ENCODE data around the gene GIPC3.
"Not testable (repeated sequence)": the region's sequence is repeated elsewhere in the genome, so short reads cannot be mapped to it uniquely, and the experiment has no call there.

Gene GIPC3

GRCh38 chr19:3563709-3564524 lies 21.4 kb upstream of the GIPC3 start:
- no peak overlapping the region for H2BK120ac ChIP-seq (ENCODE audit: low read depth, low read length)
- WGBS (ENCODE audit: extremely low coverage, insufficient coverage, low lambda C conversion rate), result no CpG with 5 or more reads among the region's 17 CpGs
- no peak overlapping the region for H4K5ac ChIP-seq (ENCODE audit: low read length)
- H2BK5ac ChIP-seq (ENCODE audit: low read length), result no peak overlapping the region
- H3K79me2 ChIP-seq (ENCODE audit: control insufficient read depth, insufficient read depth, low read length), result no peaks in the 10 kb centered on the region
- H3K79me1 ChIP-seq (ENCODE audit: low read length), result no peaks in the 10 kb centered on the region
- no peaks in the 10 kb centered on the region for H3K36me3 ChIP-seq (ENCODE audit: control insufficient read depth, insufficient read depth, low read length)
- H3K4me1 ChIP-seq (ENCODE audit: control insufficient read depth, low read depth, low read length), result no peaks in the 10 kb centered on the region
- no peak overlapping the region for H4K8ac ChIP-seq (ENCODE audit: low read depth, low read length)
- no peak for DNase-seq
- H3K56ac ChIP-seq (ENCODE audit: low read length), result no peak overlapping the region
- H3K27me3 ChIP-seq (ENCODE audit: insufficient read depth, low read length, poor library complexity), result no peaks in the 10 kb centered on the region
- H2AK5ac ChIP-seq (ENCODE audit: low read length), result no peak overlapping the region
- H3K9ac ChIP-seq (ENCODE audit: low read length), result no peak overlapping the region
- H3K27ac ChIP-seq (ENCODE audit: low read depth, low read length), result no peak overlapping the region
- H3K4ac ChIP-seq (ENCODE audit: low read depth, low read length), result no peak overlapping the region
- no peak overlapping the region for H3K4me2 ChIP-seq (ENCODE audit: low read length)
- no peak overlapping the region for H3K4me3 ChIP-seq (ENCODE audit: low read length)
- no peak overlapping the region for H2BK15ac ChIP-seq (replicated peaks; ENCODE audit: low read depth)
- H3K18ac ChIP-seq (ENCODE audit: low read length), result no peak overlapping the region
- H3K23ac ChIP-seq (ENCODE audit: low read length), result no peak overlapping the region

- Histone ChIP-seq H3K4me2 (ENCODE audit: low read length) (no peak overlapping the region), H3K27me3 (ENCODE audit: insufficient read depth, low read length, poor library complexity) (no peaks in the 10 kb centered on the region), H2AK5ac (ENCODE audit: low read length) (no peak overlapping the region), H3K79me1 (ENCODE audit: low read length) (no peaks in the 10 kb centered on the region), H2BK15ac (replicated peaks; ENCODE audit: low read depth) (no peak overlapping the region), H3K18ac (ENCODE audit: low read length) (no peak overlapping the region), H3K4ac (ENCODE audit: low read depth, low read length) (no peak overlapping the region), H2BK120ac (ENCODE audit: low read depth, low read length) (no peak overlapping the region), H3K79me2 (ENCODE audit: control insufficient read depth, insufficient read depth, low read length) (no peaks in the 10 kb centered on the region), H3K4me3 (ENCODE audit: low read length) (no peak overlapping the region), H3K56ac (ENCODE audit: low read length) (no peak overlapping the region), H4K5ac (ENCODE audit: low read length) (no peak overlapping the region), H3K4me1 (ENCODE audit: control insufficient read depth, low read depth, low read length) (no peaks in the 10 kb centered on the region), H3K23ac (ENCODE audit: low read length) (no peak overlapping the region), H3K36me3 (ENCODE audit: control insufficient read depth, insufficient read depth, low read length) (no peaks in the 10 kb centered on the region), H3K9ac (ENCODE audit: low read length) (no peak overlapping the region), H2BK5ac (ENCODE audit: low read length) (no peak overlapping the region), H3K27ac (ENCODE audit: low read depth, low read length) (no peak overlapping the region), H4K8ac (ENCODE audit: low read depth, low read length) (no peak overlapping the region)
- no CpG with 5 or more reads among the region's 19 CpGs for WGBS (ENCODE audit: extremely low coverage, insufficient coverage, low lambda C conversion rate)
- DNase-seq, result no peak
These were observed 20.1 kb upstream of the GIPC3 start for GRCh38 chr19:3565139-3565538.

- not testable (repeated sequence) for H3K4me2 ChIP-seq (ENCODE audit: low read length); H3K4me3 ChIP-seq (ENCODE audit: low read length); H3K79me1 ChIP-seq (ENCODE audit: low read length); H4K5ac ChIP-seq (ENCODE audit: low read length); H2BK120ac ChIP-seq (ENCODE audit: low read depth, low read length); H4K8ac ChIP-seq (ENCODE audit: low read depth, low read length); DNase-seq; H3K4me1 ChIP-seq (ENCODE audit: control insufficient read depth, low read depth, low read length); H3K27ac ChIP-seq (ENCODE audit: low read depth, low read length); H2BK15ac ChIP-seq (replicated peaks; ENCODE audit: low read depth); H3K4ac ChIP-seq (ENCODE audit: low read depth, low read length); H3K27me3 ChIP-seq (ENCODE audit: insufficient read depth, low read length, poor library complexity); H3K18ac ChIP-seq (ENCODE audit: low read length); H3K36me3 ChIP-seq (ENCODE audit: control insufficient read depth, insufficient read depth, low read length); H3K23ac ChIP-seq (ENCODE audit: low read length); H3K79me2 ChIP-seq (ENCODE audit: control insufficient read depth, insufficient read depth, low read length); H3K56ac ChIP-seq (ENCODE audit: low read length); H2AK5ac ChIP-seq (ENCODE audit: low read length); H2BK5ac ChIP-seq (ENCODE audit: low read length); H3K9ac ChIP-seq (ENCODE audit: low read length)
- no CpG with 5 or more reads among the region's 11 CpGs for WGBS (ENCODE audit: extremely low coverage, insufficient coverage, low lambda C conversion rate)
These were observed 15.2 kb upstream of the GIPC3 start for GRCh38 chr19:3570042-3570441.

- Histone ChIP-seq H3K56ac (ENCODE audit: low read length) (no peak overlapping the region), H3K79me1 (ENCODE audit: low read length) (no peaks in the 10 kb centered on the region), H2BK5ac (ENCODE audit: low read length) (no peak overlapping the region), H3K27ac (ENCODE audit: low read depth, low read length) (no peak overlapping the region), H4K5ac (ENCODE audit: low read length) (no peak overlapping the region), H3K4me1 (ENCODE audit: control insufficient read depth, low read depth, low read length) (peaks cover 2% of the 10 kb centered on the region), H3K9ac (ENCODE audit: low read length) (no peak overlapping the region), H4K8ac (ENCODE audit: low read depth, low read length) (no peak overlapping the region), H2BK120ac (ENCODE audit: low read depth, low read length) (no peak overlapping the region), H3K79me2 (ENCODE audit: control insufficient read depth, insufficient read depth, low read length) (no peaks in the 10 kb centered on the region), H2AK5ac (ENCODE audit: low read length) (no peak overlapping the region), H3K36me3 (ENCODE audit: control insufficient read depth, insufficient read depth, low read length) (no peaks in the 10 kb centered on the region), H2BK15ac (replicated peaks; ENCODE audit: low read depth) (no peak overlapping the region), H3K4ac (ENCODE audit: low read depth, low read length) (no peak overlapping the region), H3K4me3 (ENCODE audit: low read length) (no peak overlapping the region), H3K4me2 (ENCODE audit: low read length) (no peak overlapping the region), H3K27me3 (ENCODE audit: insufficient read depth, low read length, poor library complexity) (no peaks in the 10 kb centered on the region), H3K23ac (ENCODE audit: low read length) (no peak overlapping the region), H3K18ac (ENCODE audit: low read length) (no peak overlapping the region)
- no CpG with 5 or more reads among the region's 7 CpGs for WGBS (ENCODE audit: extremely low coverage, insufficient coverage, low lambda C conversion rate)
- no peak for DNase-seq
These were observed 14.7 kb upstream of the GIPC3 start for GRCh38 chr19:3570606-3571011.

GRCh38 chr19:3572132-3572854 lies 13.0 kb upstream of the GIPC3 start:
- no peak overlapping the region for H3K4ac ChIP-seq (ENCODE audit: low read depth, low read length)
- H3K79me2 ChIP-seq (ENCODE audit: control insufficient read depth, insufficient read depth, low read length), result no peaks in the 10 kb centered on the region
- peak overlapping the region; percentile 40 for H3K4me2 ChIP-seq (ENCODE audit: low read length)
- H3K4me3 ChIP-seq (ENCODE audit: low read length), result no peak overlapping the region
- H2BK120ac ChIP-seq (ENCODE audit: low read depth, low read length), result no peak overlapping the region
- H3K9ac ChIP-seq (ENCODE audit: low read length), result no peak overlapping the region
- H3K4me1 ChIP-seq (ENCODE audit: control insufficient read depth, low read depth, low read length), result peaks cover 6% of the 10 kb centered on the region
- no CpG with 5 or more reads among the region's 48 CpGs for WGBS (ENCODE audit: extremely low coverage, insufficient coverage, low lambda C conversion rate)
- H4K8ac ChIP-seq (ENCODE audit: low read depth, low read length), result no peak overlapping the region
- H2BK5ac ChIP-seq (ENCODE audit: low read length), result no peak overlapping the region
- H3K79me1 ChIP-seq (ENCODE audit: low read length), result no peaks in the 10 kb centered on the region
- peak; percentile 100 for DNase-seq
- H3K23ac ChIP-seq (ENCODE audit: low read length), result no peak overlapping the region
- H2BK15ac ChIP-seq (replicated peaks; ENCODE audit: low read depth), result no peak overlapping the region
- H3K36me3 ChIP-seq (ENCODE audit: control insufficient read depth, insufficient read depth, low read length), result no peaks in the 10 kb centered on the region
- H3K27me3 ChIP-seq (ENCODE audit: insufficient read depth, low read length, poor library complexity), result no peaks in the 10 kb centered on the region
- no peak overlapping the region for H2AK5ac ChIP-seq (ENCODE audit: low read length)
- peak overlapping the region; percentile 60 for H3K56ac ChIP-seq (ENCODE audit: low read length)
- no peak overlapping the region for H4K5ac ChIP-seq (ENCODE audit: low read length)
- no peak overlapping the region for H3K27ac ChIP-seq (ENCODE audit: low read depth, low read length)
- H3K18ac ChIP-seq (ENCODE audit: low read length), result no peak overlapping the region
